Stimulated activated CD8-positive, alpha-beta memory T cell treated with anti-CD3 and anti-CD28 coated beads, Interleukin-7, amount 100 ng/mL, for 4 hours (primary cell): ENCODE measurements around the gene SESN1.
"Not testable (repeated sequence)": the region's sequence is repeated elsewhere in the genome, so short reads cannot be mapped to it uniquely, and the experiment has no call there.

Experiments
- DNase-seq, 2 donors: peaks; one replicate each; pipeline ENCODE4 v3.0.0-alpha.2; 2020; ENCODE audit warnings: low read depth in 2 of 2

SESN1 gene

GRCh38 chr6:109001291-109001894 is 93.3 kb downstream of the SESN1 start:
- no peak for DNase-seq

GRCh38 chr6:109000289-109000688 is 94.4 kb downstream of the SESN1 start:
- DNase-seq, result no peak

- DNase-seq, result no peak
Observed at GRCh38 chr6:108999428-108999827, 95.2 kb downstream of the SESN1 start.

GRCh38 chr6:108998485-108998884 is 96.2 kb downstream of the SESN1 start:
- DNase-seq, result no peak

- no peak for DNase-seq
Observed at GRCh38 chr6:108996208-108996607, 98.4 kb downstream of the SESN1 start.

GRCh38 chr6:108995296-108995695 is 99.3 kb downstream of the SESN1 start:
- DNase-seq, result no peak

- no peak for DNase-seq
Observed at GRCh38 chr6:108993876-108994275, 100.8 kb downstream of the SESN1 start.

- no peak for DNase-seq
Observed at GRCh38 chr6:108989700-108990099, 104.9 kb downstream of the SESN1 start.

- DNase-seq, result no peak
Observed at GRCh38 chr6:108988765-108989164, 105.9 kb downstream of the SESN1 start.

GRCh38 chr6:108988296-108988695 is 106.3 kb downstream of the SESN1 start:
- DNase-seq, result no peak

- DNase-seq, result no peak
Observed at GRCh38 chr6:108987156-108987555, 107.5 kb downstream of the SESN1 start.

GRCh38 chr6:108985301-108985700 is 109.3 kb downstream of the SESN1 start:
- DNase-seq, result no peak

GRCh38 chr6:108983151-108983550 is 111.5 kb downstream of the SESN1 start:
- no peak for DNase-seq

GRCh38 chr6:108982154-108983113 is 112.2 kb downstream of the SESN1 start:
- DNase-seq, result no peak

GRCh38 chr6:108978638-108979037 is 116.0 kb downstream of the SESN1 start:
- not testable (repeated sequence) for DNase-seq

- no peak for DNase-seq
Observed at GRCh38 chr6:108974201-108974600, 120.4 kb downstream of the SESN1 start.

- no peak for DNase-seq
Observed at GRCh38 chr6:108969776-108970175, 124.9 kb downstream of the SESN1 start.

- no peak for DNase-seq
Observed at GRCh38 chr6:108968325-108969316, 126.0 kb downstream of the SESN1 start.

- peak in 1 of 2 donors; percentile 26 for DNase-seq
Observed at GRCh38 chr6:108966855-108967755, 127.5 kb downstream of the SESN1 start.

GRCh38 chr6:108966251-108966650 is 128.4 kb downstream of the SESN1 start:
- DNase-seq, result no peak

GRCh38 chr6:108961985-108962384 is 132.7 kb downstream of the SESN1 start:
- DNase-seq, result no peak
